Endothelial cell of umbilical vein (primary cell): ENCODE data around the gene FCSK. TPM values are rescaled to one million over a fixed set of nuclear protein-coding genes. Genes with fewer than 3 reads are reported as not detected.

Experiments
- BruUV-seq: library from RNA; stranded (reverse); fragments of 400-500 nt; replicated peaks from 2 replicates; lab custom pipeline; 2021; lab: Mats Ljungman, UMichigan
- CTCF ChIA-PET: fragments of 300-600, 350-600 bp; sonication (Branson Sonifier 250); formaldehyde crosslinking; loops from one replicate; lab custom pipeline; 2021; ENCODE audit warnings: antibody characterized with exemption, inconsistent platforms; lab: Charles Lee
- POLR2A ChIA-PET: fragments of 300-600, 350-600 bp; sonication (Branson Sonifier 250); formaldehyde crosslinking; loops from one replicate; lab custom pipeline; 2021; ENCODE audit warnings: antibody characterized with exemption, inconsistent platforms; lab: Charles Lee
- DNase-seq: peaks from one replicate; pipeline ENCODE4 v3.0.0-alpha.2; 2011; ENCODE audit warnings: low read depth, low spot score
- FAIRE-seq: peaks from 2 replicates; lab custom pipeline; 2011; peaks lifted over from hg19 to GRCh38; lab: Jason Lieb, UNC
- H2AFZ ChIP-seq: 2 replicates; pipeline ENCODE4 v1.6.0; 2012; ENCODE audit warnings: low read depth, low read length, control low read depth, inconsistent platforms
- H3K27ac ChIP-seq: 2 replicates; pipeline ENCODE4 v1.5.1; 2011; ENCODE audit warnings: low read depth, mild to moderate bottlenecking, control low read depth, low read length, moderate library complexity; ENCODE audit not compliant: insufficient read depth
- H3K27me3 ChIP-seq, 2 experiments: 2 replicates each; pipeline versions ENCODE4 v1.6.0 to v1.6.1; 2011; ENCODE audit warnings: low read length in 2 of 2, mixed read lengths in 1 of 2; ENCODE audit not compliant: control insufficient read depth in 2 of 2, insufficient read depth in 2 of 2
- H3K36me3 ChIP-seq, 2 experiments: 2 replicates in 1 of 2; 3 replicates in 1 of 2; pipeline ENCODE4 v1.5.1; 2011; ENCODE audit warnings: low read length in 2 of 2, mild to moderate bottlenecking in 1 of 2, moderate library complexity in 1 of 2; ENCODE audit not compliant: control insufficient read depth in 2 of 2, insufficient read depth in 2 of 2; ENCODE audit errors: extremely low read depth in 1 of 2
- H3K4me1 ChIP-seq: 3 replicates; pipeline ENCODE4 v1.5.1; 2011; ENCODE audit warnings: mild to moderate bottlenecking, low read length; ENCODE audit not compliant: control insufficient read depth, insufficient read depth; ENCODE audit errors: extremely low read depth
- H3K4me2 ChIP-seq: 2 replicates; pipeline ENCODE4 v1.6.1; 2011; ENCODE audit warnings: low read length, control low read depth, mixed read lengths; ENCODE audit not compliant: insufficient read depth
- H3K4me3 ChIP-seq, 3 experiments: fragments of 200-600 bp in 1 of 3; sonication (generic), shearing (Covaris generic) in 1 of 3; replicated peaks in 1 of 3; 2 replicates each; pipeline ENCODE4 v1.5.1; 2011 to 2016; ENCODE audit warnings: control low read depth in 3 of 3, low read length in 3 of 3, mild to moderate bottlenecking in 2 of 3, inconsistent platforms in 1 of 3, low read depth in 1 of 3, moderate library complexity in 1 of 3; ENCODE audit not compliant: insufficient read depth in 1 of 3
- H3K79me2 ChIP-seq: 2 replicates; pipeline ENCODE4 v1.6.0; 2012; ENCODE audit warnings: low read length, inconsistent platforms; ENCODE audit not compliant: control insufficient read depth, insufficient read depth
- H3K9ac ChIP-seq: replicated peaks from 2 replicates; pipeline ENCODE3; 2011; ENCODE audit warnings: low read length, control low read depth; ENCODE audit not compliant: insufficient read depth; ENCODE audit errors: extremely low read depth
- H3K9me1 ChIP-seq: replicated peaks from 3 replicates; pipeline ENCODE4 v1.6.0; 2011; ENCODE audit warnings: mild to moderate bottlenecking, low read length; ENCODE audit not compliant: control insufficient read depth, insufficient read depth; ENCODE audit errors: extremely low read depth
- H3K9me3 ChIP-seq: replicated peaks from 2 replicates; pipeline ENCODE4 v1.5.1; 2012; ENCODE audit warnings: low read length, inconsistent platforms; ENCODE audit not compliant: control insufficient read depth, insufficient read depth
- H4K20me1 ChIP-seq: replicated peaks from 2 replicates; pipeline ENCODE3; 2011; ENCODE audit warnings: mild to moderate bottlenecking, low read length; ENCODE audit not compliant: control insufficient read depth, insufficient read depth; ENCODE audit errors: extremely low read depth
- EZH2 ChIP-seq: IDR thresholded peaks from 2 replicates; pipeline ENCODE4 v1.6.1; 2012; ENCODE audit warnings: borderline replicate concordance, low read depth, mild to moderate bottlenecking, moderate library complexity, low read length, inconsistent platforms; ENCODE audit not compliant: severe bottlenecking
- FOS ChIP-seq: IDR thresholded peaks from 2 replicates; pipeline ENCODE4 v1.6.1; 2011; ENCODE audit warnings: mild to moderate bottlenecking, low read length, moderate library complexity, borderline replicate concordance; ENCODE audit not compliant: insufficient read depth
- GATA2 ChIP-seq: IDR thresholded peaks from 2 replicates; pipeline ENCODE4 v1.7.0; 2011; ENCODE audit warnings: low read depth, mild to moderate bottlenecking, moderate library complexity, mixed read lengths, low read length; ENCODE audit not compliant: insufficient read length, insufficient read depth
- JUN ChIP-seq: IDR thresholded peaks from 2 replicates; pipeline ENCODE4 v1.6.1; 2011; ENCODE audit warnings: borderline replicate concordance, low read depth; ENCODE audit not compliant: insufficient read length, insufficient read depth
- MYC ChIP-seq: IDR thresholded peaks from one replicate; pipeline ENCODE4 v1.6.1; 2011; ENCODE audit warnings: mild to moderate bottlenecking, low read depth, low read length
- POLR2A ChIP-seq: IDR thresholded peaks from 2 replicates; pipeline ENCODE4 v1.6.1; 2012; ENCODE audit warnings: low read depth, mild to moderate bottlenecking, control low read depth, low read length
- POLR2AphosphoS5 ChIP-seq: IDR thresholded peaks from 2 replicates; pipeline ENCODE4 v1.6.1; 2012; ENCODE audit warnings: low read depth, mild to moderate bottlenecking, control low read depth, low read length, moderate library complexity; ENCODE audit not compliant: insufficient read depth
- dilution Hi-C: fragments of 300-500 bp; cut with MboI; formaldehyde crosslinking; loops from one replicate; pipeline ENCODE4 v1.15.0; 2019; ENCODE audit warnings: low sequenced_read_pairs; ENCODE audit not compliant: extremely low pct_ligation_motif_present
- intact Hi-C: fragments of 100-400 bp; cut with micrococcal nuclease; formaldehyde crosslinking; loops from one replicate; pipeline ENCODE4 v1.10.0; 2022
- polyA plus RNA-seq, 4 experiments: library from polyadenylated mRNA; depleted of rRNA in 3 of 4; stranded (reverse) in 3 of 4; unstranded in 1 of 4; fragments of >200 nt; gene quantifications; 2 replicates each; pipeline versions ENCODE4 v1.2.1 to v1.2.3, GENCODE V29; 2011 to 2012; ENCODE audit warnings: missing spikeins in 1 of 4
- total RNA-seq: library from RNA; stranded (reverse); gene quantifications from 2 replicates; pipeline ENCODE4 v1.2.3, GENCODE V29; 2021
- TF ChIP-seq, protein P1 (sequence below), 2 donors: IDR thresholded peaks; 1 replicate in 1 of 2; 2 replicates in 1 of 2; pipeline ENCODE4 v1.5.1; 2011; ENCODE audit warnings: low read length in 2 of 2, mild to moderate bottlenecking in 2 of 2, moderate library complexity in 2 of 2, control low read depth in 1 of 2, inconsistent platforms in 1 of 2, low read depth in 1 of 2; ENCODE audit not compliant: insufficient read depth in 1 of 2; ENCODE audit errors: extremely low read depth in 1 of 2
- TF ChIP-seq, protein P2 (sequence below): IDR thresholded peaks from 2 replicates; pipeline ENCODE4 v1.6.1; 2011; ENCODE audit not compliant: insufficient read depth, insufficient read length

FCSK gene
- total and polyA plus RNA-seq, 2 donors (not counting 3 experiments of a cell fraction or from before 2014, with no cell fraction given): 12.4 to 18.0 TPM

DNA sequence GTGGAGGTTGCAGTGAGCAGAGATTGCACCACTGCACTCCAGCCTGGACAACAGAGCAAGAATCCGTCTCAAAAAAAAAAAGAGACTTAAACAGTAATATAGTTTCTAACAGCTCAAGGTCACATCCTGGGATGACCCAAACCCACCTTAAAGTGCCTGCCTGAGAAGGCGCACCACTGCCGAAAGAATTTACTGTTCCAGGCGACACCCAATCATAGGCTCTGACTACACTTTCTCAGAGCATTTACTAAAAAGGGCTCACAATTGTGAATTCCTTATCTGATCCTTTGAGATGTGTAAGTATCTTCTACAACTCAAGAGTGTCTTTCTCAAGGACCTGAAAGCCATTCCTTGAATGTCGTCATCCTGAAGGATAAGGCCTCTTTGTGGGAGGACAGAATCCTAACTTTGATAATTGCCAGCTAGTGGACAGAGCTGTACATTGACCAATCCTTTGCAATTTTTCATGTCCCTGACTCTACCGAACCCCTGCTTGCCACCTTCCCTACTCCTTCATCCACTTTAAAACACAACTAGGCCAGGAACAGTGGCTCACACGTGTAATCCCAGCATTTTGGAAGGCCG lies 12.9 kb upstream of the FCSK start:
- Histone ChIP-seq H3K27ac (no peak overlapping the region), H3K36me3 (no peaks in the 10 kb centered on the region), H3K27me3 (no peaks in the 10 kb centered on the region), H3K9me3 (no peaks in the 10 kb centered on the region), H3K9me1 (no peaks in the 10 kb centered on the region), H3K4me1 (peaks cover 22% of the 10 kb centered on the region), H3K4me2 (no peak overlapping the region), H4K20me1 (no peaks in the 10 kb centered on the region), H3K79me2 (peaks cover 19% of the 10 kb centered on the region), H2AFZ (no peak overlapping the region), H3K9ac (no peak overlapping the region), H3K4me3 (no peak overlapping the region)
- dilution Hi-C loops: no loop called here
- no TSS peak for BruUV-seq
- POLR2A ChIA-PET: no interaction called here
- TF ChIP-seq EZH2 (no peak), POLR2AphosphoS5 (no peak), FOS (no peak), POLR2A (no peak), GATA2 (no peak), MYC (no peak), JUN (no peak)
- TF ChIP-seq, protein P1, sequence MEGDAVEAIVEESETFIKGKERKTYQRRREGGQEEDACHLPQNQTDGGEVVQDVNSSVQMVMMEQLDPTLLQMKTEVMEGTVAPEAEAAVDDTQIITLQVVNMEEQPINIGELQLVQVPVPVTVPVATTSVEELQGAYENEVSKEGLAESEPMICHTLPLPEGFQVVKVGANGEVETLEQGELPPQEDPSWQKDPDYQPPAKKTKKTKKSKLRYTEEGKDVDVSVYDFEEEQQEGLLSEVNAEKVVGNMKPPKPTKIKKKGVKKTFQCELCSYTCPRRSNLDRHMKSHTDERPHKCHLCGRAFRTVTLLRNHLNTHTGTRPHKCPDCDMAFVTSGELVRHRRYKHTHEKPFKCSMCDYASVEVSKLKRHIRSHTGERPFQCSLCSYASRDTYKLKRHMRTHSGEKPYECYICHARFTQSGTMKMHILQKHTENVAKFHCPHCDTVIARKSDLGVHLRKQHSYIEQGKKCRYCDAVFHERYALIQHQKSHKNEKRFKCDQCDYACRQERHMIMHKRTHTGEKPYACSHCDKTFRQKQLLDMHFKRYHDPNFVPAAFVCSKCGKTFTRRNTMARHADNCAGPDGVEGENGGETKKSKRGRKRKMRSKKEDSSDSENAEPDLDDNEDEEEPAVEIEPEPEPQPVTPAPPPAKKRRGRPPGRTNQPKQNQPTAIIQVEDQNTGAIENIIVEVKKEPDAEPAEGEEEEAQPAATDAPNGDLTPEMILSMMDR (IDR thresholded peaks at IDR 0.05; ENCODE audit: extremely low read depth in 1 of 2, insufficient read depth in 1 of 2, low read depth in 1 of 2, low read length in 2 of 2): no peak
- TF ChIP-seq, protein P2, sequence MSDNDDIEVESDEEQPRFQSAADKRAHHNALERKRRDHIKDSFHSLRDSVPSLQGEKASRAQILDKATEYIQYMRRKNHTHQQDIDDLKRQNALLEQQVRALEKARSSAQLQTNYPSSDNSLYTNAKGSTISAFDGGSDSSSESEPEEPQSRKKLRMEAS: no peak
- intact Hi-C loops: no loop called here
- CTCF ChIA-PET: no interaction called here
- FAIRE-seq (no peak), DNase-seq (no peak)
